HepG2 (cell line): ENCODE measurements around the gene CASKIN1. TPM values are rescaled to one million over a fixed set of nuclear protein-coding genes. Genes with fewer than 3 reads are reported as not detected.

Experiments used
- AGO1 ChIP-seq: fragments of 200-400 bp; formaldehyde crosslinking; IDR thresholded peaks from 2 replicates; pipeline ENCODE4 v1.6.1; 2017; ENCODE audit warnings: mild to moderate bottlenecking, low read depth, low read length, moderate library complexity; ENCODE audit not compliant: poor library complexity, severe bottlenecking
- ARID4A ChIP-seq: sonication (generic); formaldehyde crosslinking; IDR thresholded peaks from 2 replicates; pipeline ENCODE4 v1.5.0; 2020; ENCODE audit warnings: mild to moderate bottlenecking, missing genetic modification reagents, borderline replicate concordance
- DNMT1 ChIP-seq: sonication (generic); formaldehyde crosslinking; IDR thresholded peaks from 2 replicates; pipeline ENCODE4 v1.5.1; 2020; ENCODE audit warnings: mild to moderate bottlenecking, missing genetic modification reagents
- GABPA ChIP-seq, 2 experiments: IDR thresholded peaks; 2 replicates each; pipeline ENCODE4 v1.6.1; 2011 to 2016; ENCODE audit warnings: low read depth in 2 of 2, low read length in 1 of 2, missing biosample characterization in 1 of 2, missing genetic modification characterization in 1 of 2
- GATAD1 ChIP-seq: IDR thresholded peaks from 2 replicates; pipeline ENCODE4 v1.6.1; 2016; ENCODE audit warnings: missing genetic modification reagents, missing compliant biosample characterization
- HDAC2 ChIP-seq: sonication (generic); formaldehyde crosslinking; IDR thresholded peaks from 2 replicates; pipeline ENCODE4 v1.4.0; 2020; ENCODE audit warnings: missing genetic modification reagents
- KDM4B ChIP-seq: sonication (generic); formaldehyde crosslinking; IDR thresholded peaks from 2 replicates; pipeline ENCODE4 v1.4.0; 2020; ENCODE audit warnings: missing genetic modification reagents
- NAIF1 ChIP-seq: sonication (generic); formaldehyde crosslinking; IDR thresholded peaks from 2 replicates; pipeline ENCODE4 v1.5.0; 2020; ENCODE audit warnings: mild to moderate bottlenecking, missing genetic modification reagents, borderline replicate concordance
- NCOR1 ChIP-seq: fragments of 200-600 bp; sonication (generic); IDR thresholded peaks from 2 replicates; pipeline ENCODE4 v1.7.0; 2017; ENCODE audit warnings: antibody characterized with exemption, low read length, borderline replicate concordance
- PAX8 ChIP-seq: sonication (generic); formaldehyde crosslinking; IDR thresholded peaks from 2 replicates; pipeline ENCODE4 v1.8.0; 2022; ENCODE audit warnings: mild to moderate bottlenecking, missing genetic modification reagents, borderline replicate concordance
- SIN3A ChIP-seq: IDR thresholded peaks from 2 replicates; pipeline ENCODE4 v1.6.1; 2011; ENCODE audit warnings: low read depth, mild to moderate bottlenecking, control low read depth, low read length, borderline replicate concordance
- SNAI1 ChIP-seq: sonication (generic); formaldehyde crosslinking; IDR thresholded peaks from 2 replicates; pipeline ENCODE4 v1.5.0; 2020; ENCODE audit warnings: mild to moderate bottlenecking, missing genetic modification reagents, borderline replicate concordance
- SOX6 ChIP-seq, 2 experiments: fragments of 450-650 bp in 1 of 2; sonication (generic) in 1 of 2; formaldehyde crosslinking in 1 of 2; IDR thresholded peaks; 2 replicates each; pipeline versions ENCODE4 v1.4.0 to v1.6.1; 2017 to 2020; ENCODE audit warnings: antibody characterized with exemption in 1 of 2, mild to moderate bottlenecking in 1 of 2, missing genetic modification reagents in 1 of 2
- SPEN ChIP-seq: sonication (generic); formaldehyde crosslinking; IDR thresholded peaks from 2 replicates; pipeline ENCODE4 v1.5.1; 2020; ENCODE audit warnings: low read depth, mild to moderate bottlenecking, missing genetic modification reagents
- TFAP4 ChIP-seq: sonication (generic); IDR thresholded peaks from 2 replicates; pipeline ENCODE4 v1.6.1; 2016; ENCODE audit warnings: low read depth, borderline replicate concordance
- TGIF2 ChIP-seq: IDR thresholded peaks from 2 replicates; pipeline ENCODE4 v1.6.1; 2016; ENCODE audit warnings: control low read depth, missing compliant biosample characterization
- ZBTB39 ChIP-seq: sonication (generic); formaldehyde crosslinking; IDR thresholded peaks from 2 replicates; pipeline ENCODE4 v1.5.0; 2020; ENCODE audit warnings: missing genetic modification reagents
- ZFP90 ChIP-seq: sonication (generic); formaldehyde crosslinking; IDR thresholded peaks from 2 replicates; pipeline ENCODE4 v1.8.0; 2022; ENCODE audit warnings: missing genetic modification reagents, mild to moderate bottlenecking, inconsistent platforms, borderline replicate concordance
- ZNF263 ChIP-seq: sonication (generic); formaldehyde crosslinking; IDR thresholded peaks from 2 replicates; pipeline ENCODE4 v1.4.0; 2020; ENCODE audit warnings: missing genetic modification reagents
- ZNF691 ChIP-seq: sonication (generic); formaldehyde crosslinking; IDR thresholded peaks from 2 replicates; pipeline ENCODE4 v1.4.0; 2020; ENCODE audit warnings: missing genetic modification reagents, low read depth, mild to moderate bottlenecking, borderline replicate concordance
- polyA plus RNA-seq, 8 experiments: library from polyadenylated mRNA; depleted of rRNA in 3 of 8; stranded (reverse) in 7 of 8; unstranded in 1 of 8; fragments of >200 nt; fragmentation: Illumina TruSeq in 4 of 8; extraction: Trizol in 4 of 8; gene quantifications; 2 replicates each; pipeline versions ENCODE4 v1.2.1 to v1.2.3, GENCODE V29; 2011 to 2016; ENCODE audit warnings: low read depth in 4 of 8, missing spikeins in 1 of 8, mixed read lengths in 1 of 8; ENCODE audit not compliant: insufficient read depth in 1 of 8
- total RNA-seq, 5 experiments: library from RNA; depleted of rRNA; stranded (reverse); fragments of >200 nt; fragmentation: Illumina TruSeq; extraction: Trizol; gene quantifications; 2 replicates each; pipeline ENCODE4 v1.2.3, GENCODE V29; 2016; ENCODE audit warnings: low read depth in 1 of 5

Gene CASKIN1
- total and polyA plus RNA-seq, 2 of the 13 experiments (the other 11 are each of a cell fraction or from before 2014, with no cell fraction given), result 1.2 to 2.2 TPM

GRCh38 chr16:2157480-2158261 is 38.7 kb downstream of the CASKIN1 start (continued):
- TF ChIP-seq ZNF691 (peak; percentile 37; the same call in 1 of the 2 replicates), GATAD1 (CRISPR knock-in tag) (peak; percentile 58), SNAI1 (CRISPR knock-in tag) (no peak), ZNF263 (CRISPR knock-in tag) (0 out of 2 replicates have a peak, but pooled peaks have one; percentile 21), NCOR1 (peak; percentile 83), GABPA (IDR thresholded peaks at IDR 0.05; ENCODE audit: low read depth, low read length) (no peak), GABPA (CRISPR knock-in tag; IDR thresholded peaks at IDR 0.05; ENCODE audit: low read depth) (peak; percentile 58), KDM4B (0 out of 2 replicates have a peak, but pooled peaks have one; percentile 60), SIN3A (peak; percentile 83; the same call in 1 of the 2 replicates), NAIF1 (CRISPR knock-in tag) (no peak), ZFP90 (CRISPR knock-in tag) (0 out of 2 replicates have a peak, but pooled peaks have one; percentile 30), HDAC2 (CRISPR knock-in tag) (peak; percentile 95), TFAP4 (peak; percentile 94; the same call in 1 of the 2 replicates), TGIF2 (CRISPR knock-in tag) (peak; percentile 48; the same call in 1 of the 2 replicates), DNMT1 (CRISPR knock-in tag) (no peak), AGO1 (peak; percentile 67), SPEN (peak; percentile 91), SOX6 (IDR thresholded peaks at IDR 0.05) (no peak), SOX6 (CRISPR knock-in tag; IDR thresholded peaks at IDR 0.05) (peak; percentile 79), ARID4A (CRISPR knock-in tag) (peak; percentile 92; the same call in 1 of the 2 replicates), PAX8 (CRISPR knock-in tag) (no peak), ZBTB39 (CRISPR knock-in tag) (no peak)
